GM12874 (cell line): ENCODE results near the gene MTCL1.

Experiments
- TF ChIP-seq, protein P1 (sequence below): IDR thresholded peaks from 2 replicates; pipeline ENCODE4 v1.5.1; 2011; ENCODE audit warnings: low read depth, mild to moderate bottlenecking, control low read depth, low read length, moderate library complexity; ENCODE audit not compliant: insufficient read depth

The MTCL1 gene

DNA sequence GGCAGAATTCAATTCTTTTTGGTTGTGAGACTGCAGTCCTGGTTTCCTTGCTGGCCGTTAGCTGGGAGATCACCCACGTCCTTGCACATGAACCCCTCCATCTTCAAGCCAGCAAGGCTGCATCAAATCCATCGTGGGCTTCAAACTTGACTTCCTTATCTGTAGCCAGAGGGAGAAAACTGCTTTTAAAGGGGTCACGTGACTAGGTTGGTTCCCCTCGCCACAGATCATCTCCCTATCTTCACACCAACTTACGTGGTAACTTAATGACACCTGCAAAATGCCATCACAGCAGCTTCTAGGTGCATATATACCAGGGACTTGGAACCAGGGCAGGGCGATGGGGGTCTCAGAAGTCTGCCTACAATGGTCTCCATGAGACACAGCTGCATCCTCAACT is 169.5 kb downstream of the MTCL1 start:
- TF ChIP-seq, protein P1, sequence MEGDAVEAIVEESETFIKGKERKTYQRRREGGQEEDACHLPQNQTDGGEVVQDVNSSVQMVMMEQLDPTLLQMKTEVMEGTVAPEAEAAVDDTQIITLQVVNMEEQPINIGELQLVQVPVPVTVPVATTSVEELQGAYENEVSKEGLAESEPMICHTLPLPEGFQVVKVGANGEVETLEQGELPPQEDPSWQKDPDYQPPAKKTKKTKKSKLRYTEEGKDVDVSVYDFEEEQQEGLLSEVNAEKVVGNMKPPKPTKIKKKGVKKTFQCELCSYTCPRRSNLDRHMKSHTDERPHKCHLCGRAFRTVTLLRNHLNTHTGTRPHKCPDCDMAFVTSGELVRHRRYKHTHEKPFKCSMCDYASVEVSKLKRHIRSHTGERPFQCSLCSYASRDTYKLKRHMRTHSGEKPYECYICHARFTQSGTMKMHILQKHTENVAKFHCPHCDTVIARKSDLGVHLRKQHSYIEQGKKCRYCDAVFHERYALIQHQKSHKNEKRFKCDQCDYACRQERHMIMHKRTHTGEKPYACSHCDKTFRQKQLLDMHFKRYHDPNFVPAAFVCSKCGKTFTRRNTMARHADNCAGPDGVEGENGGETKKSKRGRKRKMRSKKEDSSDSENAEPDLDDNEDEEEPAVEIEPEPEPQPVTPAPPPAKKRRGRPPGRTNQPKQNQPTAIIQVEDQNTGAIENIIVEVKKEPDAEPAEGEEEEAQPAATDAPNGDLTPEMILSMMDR, result no peak

DNA sequence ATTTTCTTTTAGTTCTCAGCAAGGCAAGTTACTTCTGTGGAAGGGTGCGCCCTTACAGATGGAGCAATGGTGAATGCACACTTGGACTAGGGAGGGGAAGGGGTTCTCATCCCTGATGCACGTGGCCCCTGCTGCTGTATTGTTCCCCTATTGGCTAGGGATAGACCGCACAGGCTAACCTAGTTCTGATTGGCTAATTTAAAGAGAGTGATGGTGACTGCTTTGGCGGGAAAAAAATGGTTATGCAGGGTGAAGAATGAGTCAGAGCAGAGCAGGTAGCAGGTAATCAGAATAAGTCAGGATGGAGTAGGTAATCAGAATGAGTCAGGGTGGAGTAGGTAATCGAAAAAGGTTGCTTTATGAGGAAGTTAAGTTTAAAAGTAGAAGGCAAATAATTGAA is 171.5 kb downstream of the MTCL1 start:
- TF ChIP-seq, protein P1, result no peak

DNA sequence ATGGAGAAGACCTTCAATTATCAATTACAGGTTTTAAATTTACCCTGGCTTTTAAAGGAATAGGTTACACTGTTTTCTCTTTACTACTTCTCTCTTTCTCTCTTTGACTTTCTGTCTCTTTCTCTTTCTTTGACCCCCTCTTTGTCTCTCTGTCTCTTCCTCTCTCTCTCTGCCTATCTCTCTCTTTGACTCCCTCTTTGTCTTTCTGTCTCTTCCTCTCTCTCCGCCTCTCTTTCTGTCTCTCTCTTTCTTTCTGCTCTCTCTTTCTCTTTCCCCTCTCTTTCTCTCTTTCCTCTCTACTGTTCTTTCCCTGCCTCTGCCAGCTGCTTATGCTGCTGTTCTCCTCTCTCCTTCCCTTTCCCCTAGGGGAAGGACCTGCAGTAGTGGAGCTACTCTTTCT is 175.7 kb downstream of the MTCL1 start:
- TF ChIP-seq, protein P1, result no peak
